BJ (cell line): Measurements from ENCODE around the gene OR4F15. TPM values are rescaled to one million over a fixed set of nuclear protein-coding genes. Genes with fewer than 3 reads are reported as not detected.
"Not testable (repeated sequence)": the region's sequence is repeated elsewhere in the genome, so short reads cannot be mapped to it uniquely, and the experiment has no call there.

Experiments used
- CTCF ChIA-PET: fragments of 350-600 bp; formaldehyde crosslinking; extraction: SDS; loops from one replicate; lab custom pipeline; 2021; ENCODE audit warnings: antibody characterized with exemption, inconsistent platforms; lab: Yijun Ruan, JAX
- POLR2A ChIA-PET: fragments of 300-600 bp; sonication (Branson Sonifier 250); formaldehyde crosslinking; extraction: SDS; loops from one replicate; lab custom pipeline; 2021; ENCODE audit warnings: antibody characterized with exemption; lab: Charles Lee
- DNase-seq: peaks from one replicate; pipeline ENCODE4 v3.0.0-alpha.2; 2011; ENCODE audit warnings: low read depth
- H3K27me3 ChIP-seq: 2 replicates; pipeline ENCODE4 v1.6.0; 2011; ENCODE audit warnings: low read length; ENCODE audit not compliant: control insufficient read depth, insufficient read depth
- H3K36me3 ChIP-seq: 2 replicates; pipeline ENCODE4 v1.5.1; 2011; ENCODE audit warnings: low read length; ENCODE audit not compliant: control insufficient read depth, insufficient read depth
- H3K4me3 ChIP-seq: 2 replicates; pipeline ENCODE4 v1.5.1; 2011; ENCODE audit warnings: low read depth, mild to moderate bottlenecking, control low read depth, low read length
- CTCF ChIP-seq: IDR thresholded peaks from 2 replicates; pipeline ENCODE4 v1.5.1; 2011; ENCODE audit warnings: low read depth, mild to moderate bottlenecking, control low read depth, inconsistent platforms, low read length, moderate library complexity; ENCODE audit not compliant: insufficient read depth
- polyA minus RNA-seq: library from RNA; depleted of rRNA, polyadenylated mRNA; stranded (reverse); fragments of >200 nt; gene quantifications from 2 replicates; pipeline ENCODE4 v1.2.3, GENCODE V29; 2011; rRNA and poly(A)+ RNA removed
- polyA plus RNA-seq: library from polyadenylated mRNA; depleted of rRNA; stranded (reverse); fragments of >200 nt; gene quantifications from 2 replicates; pipeline ENCODE4 v1.2.3, GENCODE V29; 2011; rRNA removed

OR4F15 gene, protein sequence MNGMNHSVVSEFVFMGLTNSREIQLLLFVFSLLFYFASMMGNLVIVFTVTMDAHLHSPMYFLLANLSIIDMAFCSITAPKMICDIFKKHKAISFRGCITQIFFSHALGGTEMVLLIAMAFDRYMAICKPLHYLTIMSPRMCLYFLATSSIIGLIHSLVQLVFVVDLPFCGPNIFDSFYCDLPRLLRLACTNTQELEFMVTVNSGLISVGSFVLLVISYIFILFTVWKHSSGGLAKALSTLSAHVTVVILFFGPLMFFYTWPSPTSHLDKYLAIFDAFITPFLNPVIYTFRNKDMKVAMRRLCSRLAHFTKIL
- polyA plus RNA-seq = not detected in 2 replicates
- polyA minus RNA-seq = 0.21 TPM in 1 of 2 replicates, not detected in the other

GRCh38 chr15:101811902-101812301, at the start of gene OR4F15:
OR4F15 (plus strand) TSS chr15:101812202; CDS start chr15:101818187, 5,985 bp downstream.
- no peak for TF ChIP-seq CTCF
- no peak for DNase-seq
- H3K36me3 ChIP-seq = no peaks in the 10 kb centered on the region
- H3K4me3 ChIP-seq = no peak within 1 kb of the TSS
- ChIA-PET CTCF (interaction anchor here (1.3 to 1.7 kb wide), 3 partner anchors 10 to 15 kb away, joined by 3 to 4 read pairs (median 3); no protein-coding TSS in a partner anchor), POLR2A (no interaction called here)
- H3K27me3 ChIP-seq = no peaks in the 10 kb centered on the region

DNA sequence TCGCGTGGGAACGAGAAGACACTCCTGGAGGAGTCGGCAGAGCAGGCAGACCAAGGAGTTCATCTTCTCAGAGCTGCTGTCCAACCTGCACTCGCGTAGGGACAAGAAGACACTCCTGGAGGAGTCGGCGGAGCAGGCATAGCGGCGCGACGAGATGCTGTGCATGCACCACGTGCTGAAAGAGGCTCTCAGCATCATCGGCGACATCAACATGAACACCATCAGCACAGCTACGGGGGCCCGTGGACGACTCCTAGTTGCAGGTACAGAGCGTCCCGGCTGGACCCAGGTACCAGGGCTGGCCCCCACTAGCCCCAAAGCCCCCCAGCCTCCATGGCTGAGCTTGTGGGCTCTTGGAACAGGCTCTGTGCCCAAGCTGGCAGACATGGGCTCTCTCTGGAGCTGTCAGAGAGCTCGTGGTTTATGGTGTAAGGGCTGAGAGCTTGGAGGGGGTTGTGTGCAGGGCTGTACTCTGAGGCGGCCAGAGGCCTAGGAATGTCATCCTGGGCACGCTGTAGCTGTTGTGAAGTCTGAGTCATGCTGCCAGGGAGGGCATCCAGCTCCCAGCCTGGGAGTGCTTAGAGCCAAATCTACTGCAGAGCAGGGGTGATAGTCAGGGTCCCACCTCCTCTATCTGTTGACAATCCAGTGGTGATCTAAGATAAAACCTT, 47.2 kb upstream of the OR4F15 start:
- H3K36me3 ChIP-seq, H3K27me3 ChIP-seq, H3K4me3 ChIP-seq, POLR2A ChIA-PET, DNase-seq: not testable (repeated sequence)
- CTCF ChIA-PET = interaction anchor here (0.5 to 1.5 kb wide), 2 partner anchors 45 to 421 kb away, joined by 3 read pairs; no protein-coding TSS in a partner anchor

GRCh38 chr15:101765340-101765671, 46.7 kb upstream of the OR4F15 start:
- POLR2A ChIA-PET, DNase-seq, H3K36me3 ChIP-seq, H3K4me3 ChIP-seq, H3K27me3 ChIP-seq: not testable (repeated sequence)
- CTCF ChIA-PET = interaction anchor here (0.5 to 1.5 kb wide), 2 partner anchors 46 to 422 kb away, joined by 3 read pairs; no protein-coding TSS in a partner anchor

GRCh38 chr15:101765772-101766456, 46.1 kb upstream of the OR4F15 start:
- no peak for TF ChIP-seq CTCF
- no peaks in the 10 kb centered on the region for H3K36me3 ChIP-seq
- H3K27me3 ChIP-seq = no peaks in the 10 kb centered on the region
- ChIA-PET CTCF (interaction anchor here (1.0 to 1.5 kb wide), 2 partner anchors 46 to 63 kb away, joined by 3 to 4 read pairs; no protein-coding TSS in a partner anchor), POLR2A (no interaction called here)
- DNase-seq = no peak
- no peak overlapping the region for H3K4me3 ChIP-seq

DNA sequence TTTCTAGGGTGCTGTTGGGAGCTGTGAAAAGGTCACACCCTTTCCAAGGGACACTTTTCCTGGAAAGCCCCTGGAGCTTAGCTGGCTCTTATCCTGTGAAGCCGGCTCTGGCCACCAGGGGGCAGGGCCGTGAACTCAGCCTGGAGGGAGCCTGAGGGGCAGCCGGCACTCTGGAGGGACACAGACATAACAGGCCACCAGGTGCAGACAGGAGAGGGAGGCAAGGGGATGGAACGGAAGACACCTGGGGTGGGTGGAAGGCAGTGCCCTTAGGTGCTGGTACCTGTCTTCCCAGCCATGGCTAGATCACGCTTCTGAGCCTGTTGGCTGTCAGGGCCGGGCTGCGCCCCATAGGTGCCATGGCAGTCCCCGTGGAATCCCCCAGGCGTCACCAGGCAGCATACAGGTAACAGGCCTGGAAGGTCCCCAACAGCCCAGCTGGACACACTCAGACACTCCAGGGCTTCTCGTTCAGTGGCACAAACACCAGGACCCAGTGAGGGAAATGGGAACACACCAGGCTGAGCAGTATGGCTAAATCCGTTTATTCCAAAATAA, 44.8 kb upstream of the OR4F15 start:
- H3K27me3 ChIP-seq, DNase-seq, POLR2A ChIA-PET: not testable (repeated sequence)

GRCh38 chr15:101772921-101773320, 39.1 kb upstream of the OR4F15 start:
- H3K27me3 ChIP-seq = no peaks in the 10 kb centered on the region
- CTCF ChIA-PET = interaction anchor here (0.6 kb wide), 2 partner anchors 65 to 114 kb away, joined by 3 read pairs; no protein-coding TSS in a partner anchor
- no peak overlapping the region for H3K4me3 ChIP-seq
- no peaks in the 10 kb centered on the region for H3K36me3 ChIP-seq
- TF ChIP-seq CTCF = no peak
- no peak for DNase-seq
- POLR2A ChIA-PET = no interaction called here

More for the DNA sequence above, 44.8 kb upstream of the OR4F15 start:
- H3K36me3 ChIP-seq, CTCF ChIA-PET, H3K4me3 ChIP-seq: not testable (repeated sequence)
